Fibroblast of skin of abdomen (primary cell): ENCODE data around the gene ELF2. TPM values are rescaled to one million over a fixed set of nuclear protein-coding genes. Genes with fewer than 3 reads are reported as not detected.
"Not testable (repeated sequence)": the region's sequence is repeated elsewhere in the genome, so short reads cannot be mapped to it uniquely, and the experiment has no call there.

ENCODE experiments used
- DNase-seq: peaks from one replicate; pipeline ENCODE4 v3.0.0-alpha.2; 2013
- polyA plus RNA-seq, 2 experiments: library from polyadenylated mRNA; unstranded; fragments of 120-200 nt; gene quantifications; one replicate each; pipeline ENCODE4 v1.2.1, GENCODE V29; 2013; ENCODE audit not compliant: insufficient read length in 2 of 2

Gene ELF2
- 22.4 TPM for polyA plus RNA-seq (2013, experiment 1 of 2; ENCODE audit: insufficient read length)
- polyA plus RNA-seq (2013, experiment 2 of 2; ENCODE audit: insufficient read length): 20.8 TPM

- peak; percentile 86 for DNase-seq
Measured at GRCh38 chr4:139177049-139177868, at the start of gene ELF2. Gene ELF2 (minus strand): TSS chr4:139177218. CDS start chr4:139137701, 39,517 bp downstream.

GRCh38 chr4:139223682-139224317, 46.8 kb upstream of the ELF2 start:
- DNase-seq: peak; percentile 48

GRCh38 chr4:139222215-139222614, 45.2 kb upstream of the ELF2 start:
- no peak for DNase-seq

- DNase-seq: no peak
Measured at GRCh38 chr4:139221687-139222086, 44.7 kb upstream of the ELF2 start.

GRCh38 chr4:139219450-139220055, 42.5 kb upstream of the ELF2 start:
- no peak for DNase-seq

GRCh38 chr4:139214039-139214534, 37.1 kb upstream of the ELF2 start:
- DNase-seq: no peak

- not testable (repeated sequence) for DNase-seq
Measured at GRCh38 chr4:139213633-139214032, 36.6 kb upstream of the ELF2 start.

GRCh38 chr4:139212900-139213299, 35.9 kb upstream of the ELF2 start:
- no peak for DNase-seq

GRCh38 chr4:139210486-139210885, 33.5 kb upstream of the ELF2 start:
- no peak for DNase-seq

GRCh38 chr4:139209470-139210063, 32.5 kb upstream of the ELF2 start:
- DNase-seq: no peak

GRCh38 chr4:139208404-139208945, 31.5 kb upstream of the ELF2 start:
- DNase-seq: peak; percentile 85

- no peak for DNase-seq
Measured at GRCh38 chr4:139207873-139208403, 30.9 kb upstream of the ELF2 start.

- no peak for DNase-seq
Measured at GRCh38 chr4:139207247-139207646, 30.2 kb upstream of the ELF2 start.

GRCh38 chr4:139202991-139203390, 26.0 kb upstream of the ELF2 start:
- no peak for DNase-seq

GRCh38 chr4:139200506-139200905, 23.5 kb upstream of the ELF2 start:
- DNase-seq: no peak

GRCh38 chr4:139200102-139200501, 23.1 kb upstream of the ELF2 start:
- no peak for DNase-seq

- DNase-seq: not testable (repeated sequence)
Measured at GRCh38 chr4:139197214-139197613, 20.2 kb upstream of the ELF2 start.

- no peak for DNase-seq
Measured at GRCh38 chr4:139196462-139196861, 19.4 kb upstream of the ELF2 start.

- DNase-seq: peak; percentile 11
Measured at GRCh38 chr4:139191373-139191772, 14.4 kb upstream of the ELF2 start.

- DNase-seq: no peak
Measured at GRCh38 chr4:139189972-139190371, 13.0 kb upstream of the ELF2 start.

GRCh38 chr4:139189417-139189749, 12.4 kb upstream of the ELF2 start:
- DNase-seq: no peak

- no peak for DNase-seq
Measured at GRCh38 chr4:139188648-139189416, 11.8 kb upstream of the ELF2 start.
